NCI-H82 (cell line): Measurements from ENCODE around the gene PLXNB3.
"Not testable (repeated sequence)": the region's sequence is repeated elsewhere in the genome, so short reads cannot be mapped to it uniquely, and the experiment has no call there.

Source experiments
- DNase-seq: peaks from one replicate; lab custom pipeline; 2025; lab: John Stamatoyannopoulos, UW

Gene PLXNB3

DNA sequence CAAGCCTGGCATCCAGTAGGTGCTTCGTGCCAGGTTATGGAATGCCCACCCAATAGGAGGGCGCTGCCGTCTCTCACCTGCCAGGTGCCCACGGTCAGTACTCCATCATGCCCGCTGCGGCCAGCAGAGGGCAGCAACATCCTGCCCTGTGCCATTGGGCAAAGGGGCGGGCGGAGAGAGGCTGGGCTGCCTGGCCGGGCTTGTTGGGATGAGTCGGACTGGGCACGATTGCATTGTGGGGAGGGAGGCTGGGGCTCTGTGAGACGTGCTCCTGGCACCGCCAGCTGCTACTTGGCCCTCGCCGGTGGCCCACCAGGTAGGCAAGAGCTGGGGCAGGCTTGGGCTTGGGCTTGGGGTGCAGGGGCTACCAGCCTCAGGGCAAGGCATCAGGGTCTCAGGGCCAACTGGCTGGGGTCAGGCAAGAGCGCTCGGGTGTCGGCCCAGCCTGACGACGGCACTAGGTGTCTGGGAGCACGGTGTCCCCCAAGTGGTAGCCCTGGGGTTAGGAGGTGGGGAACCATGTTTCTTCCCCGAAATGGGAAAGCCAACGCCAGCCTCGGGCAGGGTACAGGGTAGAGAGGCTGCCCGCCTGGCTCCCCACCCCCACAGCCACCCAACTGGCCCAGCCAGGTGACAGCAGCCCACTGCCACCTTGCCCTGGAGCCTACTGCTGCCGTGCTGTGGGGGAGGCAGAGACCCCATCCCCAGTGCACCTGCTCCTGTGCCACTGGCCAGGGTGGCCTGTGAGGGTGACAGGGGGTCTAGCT is at the start of gene PLXNB3:
Gene PLXNB3, plus strand, starts transcription at position 261 of the 767 bp plus-strand sequence. CDS start 1,287 bp downstream, outside the sequence.
- DNase-seq = peak; percentile 84

DNA sequence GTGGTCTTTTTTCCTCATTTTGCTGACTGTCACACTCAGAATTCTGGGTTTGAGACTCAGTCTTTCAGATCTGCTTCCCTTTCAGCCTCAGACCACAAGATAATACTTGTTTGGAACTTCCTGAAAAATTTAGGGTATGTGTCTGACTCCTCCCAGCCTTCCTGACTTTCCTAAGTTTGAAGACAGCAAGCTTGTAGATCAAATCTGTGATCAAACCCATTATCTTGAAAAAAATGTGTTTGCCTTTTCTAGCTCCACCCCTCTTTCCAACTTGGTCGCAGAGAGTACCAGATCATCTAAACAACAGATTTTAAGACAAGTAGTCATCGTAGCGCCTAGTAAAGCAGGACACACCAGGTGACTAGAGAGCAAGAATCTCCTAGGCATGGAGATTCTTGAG is 49.8 kb upstream of the PLXNB3 start:
- no peak for DNase-seq

DNA sequence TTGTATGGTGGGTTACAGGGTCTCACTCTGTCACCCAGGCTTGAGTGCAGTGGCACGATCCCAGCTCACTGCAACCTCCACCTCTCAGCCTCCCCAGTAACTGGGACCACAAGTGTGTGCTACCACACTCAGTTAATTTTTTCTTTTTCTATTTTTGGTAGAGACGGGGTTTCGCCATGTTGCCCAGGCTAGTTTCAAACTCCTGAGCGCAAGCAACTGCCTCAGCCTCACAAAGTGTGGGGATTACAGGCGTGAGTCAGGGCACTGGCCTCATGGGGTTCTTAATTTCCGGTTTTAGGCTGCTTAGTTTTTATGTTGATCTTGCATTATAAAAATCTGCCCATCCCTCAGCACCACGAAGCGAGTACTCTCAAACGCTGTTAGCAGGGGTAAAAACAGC is 46.6 kb upstream of the PLXNB3 start:
- no peak for DNase-seq

DNA sequence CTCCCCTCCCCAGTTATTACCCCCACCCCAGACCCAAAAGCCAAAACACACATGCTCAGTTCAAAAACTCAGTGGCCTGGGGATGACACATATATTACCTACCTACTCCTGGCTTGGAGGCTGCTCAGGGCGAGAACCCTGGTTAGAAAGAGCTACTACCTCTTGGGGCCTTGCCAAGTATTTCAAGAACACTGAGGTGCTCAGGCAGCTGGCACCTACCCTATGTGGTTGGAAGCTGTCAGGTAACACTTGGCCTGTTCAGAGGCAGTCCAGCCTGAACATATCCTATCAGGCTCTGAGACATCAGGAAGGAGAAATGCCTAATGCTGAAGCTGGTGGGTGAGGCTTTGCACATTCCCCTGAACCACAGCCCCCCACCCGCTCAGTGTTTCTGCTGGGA is 44.8 kb upstream of the PLXNB3 start:
- no peak for DNase-seq

DNA sequence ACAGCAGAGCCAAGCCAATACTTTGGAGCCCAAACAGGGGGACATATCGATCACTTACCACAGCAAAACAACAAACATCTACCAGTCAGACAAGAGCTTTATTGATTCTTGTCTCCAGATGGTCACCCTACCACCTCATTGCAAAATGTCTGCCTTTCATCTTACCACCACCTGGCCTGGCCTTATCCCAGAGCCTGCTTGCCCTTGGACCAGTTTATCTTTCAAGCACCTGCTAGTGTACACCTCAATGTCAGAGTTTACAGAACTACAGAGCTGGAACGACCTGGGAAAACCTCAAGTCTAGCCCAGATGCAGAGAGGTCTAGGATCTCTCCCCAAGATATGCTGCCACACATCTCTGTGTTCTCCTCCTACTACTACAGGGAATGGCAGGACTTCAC is 44.3 kb upstream of the PLXNB3 start:
- no peak for DNase-seq

DNA sequence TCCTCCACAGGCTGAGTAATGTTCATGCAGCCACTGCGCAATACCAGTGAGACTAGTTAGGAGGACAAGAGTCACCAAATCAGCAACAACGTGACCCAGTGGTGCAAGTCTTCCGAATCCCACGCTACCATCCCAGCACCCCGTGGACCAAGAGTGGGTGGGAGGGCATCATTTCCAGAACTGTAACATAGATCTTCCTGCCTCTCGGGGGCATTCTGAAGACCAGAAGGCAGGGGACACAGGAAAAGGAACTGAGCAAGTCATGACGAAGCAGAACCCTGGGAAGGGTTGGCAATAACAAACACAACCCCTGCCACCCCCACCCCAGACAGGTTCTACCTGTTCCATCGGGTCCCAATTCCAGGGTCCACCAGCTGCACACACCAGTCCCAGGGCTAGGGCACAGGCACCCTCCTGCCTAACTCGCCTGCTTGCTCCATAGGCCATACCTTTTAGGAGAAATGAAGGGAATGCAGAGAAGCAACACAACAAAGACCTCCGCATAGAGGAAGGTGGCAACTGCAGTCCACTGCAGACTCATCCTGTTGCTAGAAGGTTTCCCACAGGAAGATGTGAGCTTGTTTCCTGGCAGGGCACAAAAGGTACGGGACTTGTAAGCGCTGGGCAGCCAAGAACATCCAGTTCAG is 41.2 kb upstream of the PLXNB3 start:
- no peak for DNase-seq

DNA sequence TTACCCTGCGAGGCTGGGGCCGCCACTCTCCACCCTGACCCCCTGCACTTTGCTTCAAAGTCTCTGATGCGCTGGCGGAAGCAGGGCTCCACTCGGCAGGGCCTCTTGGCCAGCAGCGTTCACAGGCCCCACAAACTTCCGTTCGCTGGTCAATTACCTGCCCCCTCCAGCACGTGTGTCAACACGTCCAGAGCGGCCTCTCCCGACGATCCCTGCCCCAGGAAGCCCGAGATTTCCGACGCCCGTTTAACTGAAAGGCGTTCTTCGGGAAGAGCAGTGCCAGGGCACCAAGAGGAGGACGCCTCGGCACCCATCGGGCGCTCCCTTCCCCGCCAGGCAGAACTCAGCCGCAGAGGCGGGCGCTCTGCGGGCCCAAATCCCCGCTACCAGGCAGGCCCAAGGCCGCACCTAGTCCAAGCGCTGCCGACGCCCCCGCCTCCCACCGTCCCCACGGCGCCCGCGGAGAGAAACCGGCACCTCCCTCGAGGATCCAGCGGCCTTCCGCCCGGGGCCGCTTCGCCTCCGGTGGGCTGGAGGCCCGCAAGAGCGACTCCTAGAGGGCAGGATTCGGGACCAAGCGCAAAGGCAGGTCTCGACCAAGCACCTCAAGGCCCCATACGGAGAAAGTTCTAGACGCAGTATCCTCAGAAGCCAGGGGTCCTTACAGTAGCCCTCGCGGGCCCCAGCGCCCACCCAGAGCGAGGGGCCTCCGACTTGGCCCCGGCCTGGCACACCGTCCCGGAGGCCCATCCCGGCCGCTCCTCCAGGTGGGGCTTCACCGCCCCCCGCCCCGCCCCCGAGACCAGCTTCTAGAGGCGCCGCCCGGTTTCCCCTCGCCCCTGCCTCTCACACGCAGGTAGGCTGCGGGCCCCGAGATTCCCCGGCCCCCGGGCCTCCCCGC is 40.4 kb upstream of the PLXNB3 start:
- DNase-seq = peak; percentile 77

DNA sequence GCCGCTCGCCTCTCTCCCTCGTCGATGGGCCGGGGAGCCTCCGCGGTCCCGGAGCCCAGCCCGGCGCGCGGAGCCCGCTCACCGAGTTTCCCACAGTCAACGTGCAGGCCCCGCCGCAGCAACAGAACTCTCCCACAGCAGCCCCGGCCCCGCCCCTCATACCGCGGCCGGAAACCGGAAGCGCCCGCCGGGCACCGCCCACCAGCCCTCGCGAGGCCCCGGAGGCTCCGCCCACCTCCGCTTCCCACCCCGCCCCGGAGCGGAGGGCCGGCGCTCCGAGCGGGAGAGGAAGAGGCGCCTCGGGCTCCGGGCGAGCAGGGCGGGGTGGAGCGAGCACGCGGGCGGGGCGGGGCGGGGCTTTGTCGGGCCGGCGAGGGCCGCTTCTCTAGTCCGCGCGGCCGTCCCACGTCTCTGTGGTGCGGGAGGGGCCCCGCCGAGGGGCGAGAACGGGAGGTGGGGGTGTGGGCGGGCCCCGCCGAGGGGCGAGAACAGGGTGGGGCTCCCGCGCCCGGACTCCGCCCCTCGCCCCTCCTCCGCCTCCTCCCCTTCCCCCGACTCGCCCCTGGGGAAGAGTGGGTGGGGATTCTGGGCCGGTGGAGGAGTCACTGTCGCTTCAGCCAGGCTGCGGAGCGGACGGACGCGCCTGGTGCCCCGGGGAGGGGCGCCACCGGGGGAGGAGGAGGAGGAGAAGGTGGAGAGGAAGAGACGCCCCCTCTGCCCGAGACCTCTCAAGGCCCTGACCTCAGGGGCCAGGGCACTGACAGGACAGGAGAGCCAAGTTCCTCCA is 39.6 kb upstream of the PLXNB3 start, which contains the start of the genes ABCD1 and BCAP31:
Gene ABCD1, plus strand, starts transcription at position 605 of the 787 bp plus-strand sequence. CDS start 411 bp downstream, outside the sequence.
Gene BCAP31, minus strand, starts transcription at position 136 of the 787 bp plus-strand sequence. CDS start 1,143 bp downstream, outside the sequence.
- peak; percentile 98 for DNase-seq

DNA sequence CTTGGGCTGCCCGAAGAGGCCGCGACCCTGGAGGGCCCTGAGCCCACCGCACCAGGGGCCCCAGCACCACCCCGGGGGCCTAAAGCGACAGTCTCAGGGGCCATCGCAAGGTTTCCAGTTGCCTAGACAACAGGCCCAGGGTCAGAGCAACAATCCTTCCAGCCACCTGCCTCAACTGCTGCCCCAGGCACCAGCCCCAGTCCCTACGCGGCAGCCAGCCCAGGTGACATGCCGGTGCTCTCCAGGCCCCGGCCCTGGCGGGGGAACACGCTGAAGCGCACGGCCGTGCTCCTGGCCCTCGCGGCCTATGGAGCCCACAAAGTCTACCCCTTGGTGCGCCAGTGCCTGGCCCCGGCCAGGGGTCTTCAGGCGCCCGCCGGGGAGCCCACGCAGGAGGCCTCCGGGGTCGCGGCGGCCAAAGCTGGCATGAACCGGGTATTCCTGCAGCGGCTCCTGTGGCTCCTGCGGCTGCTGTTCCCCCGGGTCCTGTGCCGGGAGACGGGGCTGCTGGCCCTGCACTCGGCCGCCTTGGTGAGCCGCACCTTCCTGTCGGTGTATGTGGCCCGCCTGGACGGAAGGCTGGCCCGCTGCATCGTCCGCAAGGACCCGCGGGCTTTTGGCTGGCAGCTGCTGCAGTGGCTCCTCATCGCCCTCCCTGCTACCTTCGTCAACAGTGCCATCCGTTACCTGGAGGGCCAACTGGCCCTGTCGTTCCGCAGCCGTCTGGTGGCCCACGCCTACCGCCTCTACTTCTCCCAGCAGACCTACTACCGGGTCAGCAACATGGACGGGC is 38.8 kb upstream of the PLXNB3 start:
- DNase-seq = peak; percentile 42

DNA sequence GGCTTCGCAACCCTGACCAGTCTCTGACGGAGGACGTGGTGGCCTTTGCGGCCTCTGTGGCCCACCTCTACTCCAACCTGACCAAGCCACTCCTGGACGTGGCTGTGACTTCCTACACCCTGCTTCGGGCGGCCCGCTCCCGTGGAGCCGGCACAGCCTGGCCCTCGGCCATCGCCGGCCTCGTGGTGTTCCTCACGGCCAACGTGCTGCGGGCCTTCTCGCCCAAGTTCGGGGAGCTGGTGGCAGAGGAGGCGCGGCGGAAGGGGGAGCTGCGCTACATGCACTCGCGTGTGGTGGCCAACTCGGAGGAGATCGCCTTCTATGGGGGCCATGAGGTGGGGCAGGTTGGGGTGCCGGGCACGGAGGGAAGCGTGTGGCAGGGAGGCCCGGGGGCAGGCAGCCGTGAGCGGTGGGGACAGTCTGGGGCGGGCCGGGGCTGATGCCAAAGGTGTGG is 38.2 kb upstream of the PLXNB3 start:
- DNase-seq = no peak

DNA sequence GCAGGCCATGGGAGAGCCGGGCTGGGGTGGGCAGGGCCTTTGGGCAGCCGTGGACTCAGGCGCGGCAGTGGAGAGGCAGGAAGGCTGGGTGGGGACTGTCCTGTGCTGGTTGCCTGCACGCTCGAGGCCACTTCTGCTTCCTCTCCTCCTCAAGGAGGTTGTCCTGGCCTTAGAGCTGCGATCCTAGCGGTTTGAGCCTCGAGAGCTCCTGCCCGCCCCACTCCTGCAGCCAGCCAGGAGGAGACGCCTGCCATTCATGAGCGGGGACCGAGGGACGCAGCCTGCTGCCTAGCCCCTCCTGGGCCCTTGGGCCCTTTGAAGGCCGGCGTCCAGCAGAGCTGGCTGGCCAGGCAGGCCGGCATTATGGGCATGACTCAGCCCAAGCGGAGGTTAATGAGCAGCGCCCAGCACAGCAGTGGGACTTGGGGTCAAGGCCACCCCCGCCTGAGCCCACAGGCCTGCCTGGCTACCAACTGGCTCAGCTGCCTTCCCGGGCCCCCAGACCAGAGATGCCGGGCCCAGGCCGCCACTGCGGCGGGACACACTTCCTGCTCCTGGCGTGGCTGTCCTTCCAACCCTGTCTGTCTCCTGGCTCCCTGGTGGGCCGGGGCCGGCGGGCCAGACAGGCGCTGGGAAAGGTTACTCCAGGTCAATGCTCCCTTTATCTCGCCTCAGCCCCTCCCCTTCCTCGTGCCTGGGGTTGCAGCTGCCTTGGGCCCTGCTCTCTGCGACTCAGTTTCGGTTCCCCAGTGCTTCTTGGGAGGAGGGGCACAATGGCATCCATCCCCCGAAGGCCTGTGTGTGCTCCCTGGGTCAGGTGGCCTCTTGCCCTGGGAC is 37.5 kb upstream of the PLXNB3 start:
- peak; percentile 51 for DNase-seq

DNA sequence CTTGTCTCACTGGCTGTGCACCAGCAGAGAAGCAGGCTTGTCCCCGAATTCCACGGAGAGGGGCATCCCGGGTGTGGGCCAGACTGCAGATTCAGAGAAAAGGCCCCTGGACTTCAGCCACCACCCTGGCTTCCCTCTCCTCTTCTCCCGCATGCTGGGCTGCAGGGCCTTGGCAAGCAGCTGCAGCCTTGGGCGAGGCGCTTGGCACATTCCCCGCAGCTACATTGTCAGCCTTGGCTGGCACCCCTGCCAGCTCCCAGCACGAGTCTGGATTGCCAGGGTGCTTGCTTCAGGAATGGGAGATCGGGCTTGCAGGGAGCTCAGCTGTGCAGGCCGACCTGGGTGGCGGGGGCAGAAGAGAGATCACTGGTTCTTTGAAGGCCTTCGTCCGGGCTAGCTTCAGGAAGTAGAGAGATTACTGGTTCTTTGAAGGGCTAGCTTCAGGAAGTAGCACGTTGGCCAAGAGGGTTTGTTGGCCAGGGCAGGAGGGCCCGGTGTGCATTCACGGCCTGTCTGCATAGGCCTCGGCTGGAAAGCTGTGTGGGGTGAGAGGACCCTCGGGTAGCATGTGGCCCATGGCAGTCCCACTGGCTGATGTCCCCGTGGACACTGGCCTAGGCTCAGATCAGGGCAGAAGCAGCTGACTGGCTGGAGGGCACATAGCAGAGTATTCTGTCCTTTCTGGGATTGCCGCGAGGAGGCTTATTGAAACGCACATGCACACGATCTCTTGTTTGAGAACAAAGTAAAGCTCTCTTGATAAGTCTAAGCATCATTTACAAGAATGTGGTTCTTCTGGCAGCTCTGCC is 36.7 kb upstream of the PLXNB3 start:
- no peak for DNase-seq

DNA sequence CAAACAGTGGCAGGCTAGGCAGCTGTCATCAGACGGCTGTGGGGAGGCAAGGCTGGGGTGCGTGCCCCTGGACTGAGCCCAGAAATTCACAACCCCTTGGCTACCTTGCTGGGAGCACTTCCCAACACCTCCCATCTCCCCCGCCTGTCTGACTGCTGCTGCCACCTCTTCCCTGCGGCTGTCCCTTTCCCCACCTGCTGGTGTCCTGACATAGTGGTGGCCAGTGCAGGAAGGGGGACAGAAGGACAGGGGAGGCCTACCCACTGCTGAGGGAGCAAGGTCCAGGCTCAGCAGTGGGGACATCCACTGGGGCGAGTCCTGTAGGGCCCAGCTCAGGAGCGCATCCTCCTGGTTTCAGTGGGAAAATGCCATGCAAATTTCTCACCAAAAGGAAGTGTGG is 36.0 kb upstream of the PLXNB3 start:
- DNase-seq = no peak

DNA sequence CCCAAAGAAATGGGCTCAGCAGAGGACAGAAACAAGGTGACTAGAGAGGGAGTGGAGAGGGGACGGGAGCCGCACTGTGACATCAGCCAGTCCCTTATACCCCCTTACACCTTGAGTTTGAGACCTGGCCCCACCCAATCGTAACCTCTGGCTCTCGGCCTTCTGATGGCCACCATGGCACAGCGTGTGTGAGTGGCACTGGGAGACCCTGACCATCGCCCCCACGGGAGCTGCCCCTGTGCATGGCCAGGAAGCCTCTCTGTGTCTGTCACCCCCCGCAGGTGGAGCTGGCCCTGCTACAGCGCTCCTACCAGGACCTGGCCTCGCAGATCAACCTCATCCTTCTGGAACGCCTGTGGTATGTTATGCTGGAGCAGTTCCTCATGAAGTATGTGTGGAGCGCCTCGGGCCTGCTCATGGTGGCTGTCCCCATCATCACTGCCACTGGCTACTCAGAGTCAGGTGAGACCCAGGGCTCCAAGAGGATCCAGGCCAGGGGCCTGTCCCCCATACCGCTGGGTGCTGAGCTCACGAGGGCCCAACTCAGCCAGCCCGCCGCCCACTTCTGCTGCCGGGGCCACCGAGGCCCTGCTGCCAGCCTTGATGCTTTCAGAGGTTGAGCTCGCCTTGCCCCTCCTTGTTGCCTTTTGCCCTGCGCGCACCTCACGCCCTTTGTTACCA is 35.0 kb upstream of the PLXNB3 start:
- no peak for DNase-seq

DNA sequence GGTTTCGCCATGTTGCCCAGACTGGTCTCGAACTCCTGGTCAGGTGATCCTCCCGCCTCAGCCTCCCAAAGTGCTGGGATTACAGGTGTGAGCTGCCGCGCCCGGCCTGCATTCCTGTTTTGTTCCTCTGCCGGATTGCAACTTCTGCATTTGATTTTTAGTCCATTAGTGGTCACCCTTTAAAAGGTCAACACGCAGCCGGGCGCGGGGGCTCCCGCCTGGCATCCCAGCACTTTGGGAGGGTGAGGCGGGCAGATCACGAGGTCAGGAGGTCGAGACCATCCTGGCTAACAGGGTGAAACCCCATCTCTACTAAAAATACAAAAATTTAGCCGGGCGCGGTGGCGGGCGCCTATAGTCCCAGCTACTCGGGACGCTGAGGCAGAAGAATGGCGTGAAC is 33.9 kb upstream of the PLXNB3 start:
- not testable (repeated sequence) for DNase-seq

DNA sequence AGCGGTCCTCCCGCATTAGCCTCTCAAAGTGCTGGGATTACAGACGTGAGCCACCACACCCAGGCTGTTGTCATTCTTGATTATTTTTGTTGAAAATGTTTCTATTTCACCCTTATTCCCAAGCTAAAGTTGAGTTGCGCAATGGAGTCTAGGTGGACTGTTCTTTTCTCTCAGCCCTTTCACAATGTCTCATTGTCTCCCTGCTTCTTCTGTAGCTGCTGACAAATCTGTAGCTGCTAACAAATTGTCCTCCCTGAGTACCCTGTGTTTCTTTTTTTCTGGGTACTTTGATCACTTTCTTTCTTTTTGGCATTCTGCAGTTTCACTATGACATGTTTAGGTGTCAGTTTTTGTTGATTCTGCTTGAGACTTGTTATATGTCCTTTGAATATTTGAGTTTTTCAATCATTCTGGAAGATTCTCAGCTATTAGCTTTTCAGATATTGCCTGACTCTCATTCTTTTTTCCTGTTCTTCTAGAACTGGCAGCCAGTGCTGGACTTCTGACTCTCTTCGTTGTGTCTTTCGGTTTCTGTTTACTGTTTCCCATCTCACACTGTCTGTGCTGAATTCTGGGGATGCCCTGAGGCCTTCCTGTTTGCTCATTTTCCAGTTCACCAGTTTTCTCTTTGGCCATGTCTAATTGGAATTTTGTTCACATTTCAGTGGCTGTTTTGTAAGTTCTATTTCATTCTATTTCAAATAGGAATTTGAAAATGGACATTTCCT is 32.8 kb upstream of the PLXNB3 start:
- no peak for DNase-seq

DNA sequence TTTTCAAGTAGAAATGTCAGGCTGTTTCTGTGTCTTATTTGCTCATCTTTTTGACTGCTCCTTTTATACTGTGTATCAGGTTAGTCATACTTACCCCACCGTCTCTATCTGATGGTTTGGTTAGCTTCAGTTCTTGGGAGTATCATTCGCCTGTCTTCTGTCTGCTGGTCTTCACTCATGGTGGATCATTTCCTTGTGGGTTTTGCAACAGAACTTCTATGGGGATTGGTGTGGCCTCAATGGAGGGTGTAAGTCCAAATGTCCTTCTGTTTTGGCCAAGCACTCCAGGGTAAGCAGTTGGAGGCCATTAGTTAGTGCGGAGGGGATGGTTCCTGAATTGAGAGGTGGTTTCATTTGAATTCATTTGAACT is 32.2 kb upstream of the PLXNB3 start:
- DNase-seq = no peak

DNA sequence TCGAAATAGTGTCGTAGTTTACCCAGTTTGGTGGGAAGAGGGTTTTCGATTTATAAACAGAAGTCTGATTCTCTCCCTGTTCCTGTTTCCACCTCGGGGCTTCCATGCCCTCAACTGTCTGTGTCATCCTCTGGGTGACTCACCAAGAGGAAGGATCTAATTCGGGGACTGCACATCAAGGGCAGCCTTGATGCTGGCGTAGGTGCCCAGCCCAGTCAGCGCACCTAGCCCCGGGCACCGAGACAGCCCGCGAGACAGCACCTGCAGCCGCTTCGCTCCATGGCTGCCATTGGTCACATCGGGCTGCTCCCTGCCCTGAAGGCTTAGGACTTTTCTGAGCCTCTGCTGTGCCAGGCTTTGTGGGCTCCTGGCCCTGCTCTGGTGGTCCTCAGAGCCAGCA is 31.6 kb upstream of the PLXNB3 start:
- no peak for DNase-seq
